HTR-8/SVneo (cell line): ENCODE measurements around the gene DCDC2C.

Experiments
- DNase-seq: peaks from one replicate; pipeline ENCODE4 v3.0.0; 2011; ENCODE audit warnings: low spot score, mixed read lengths; ENCODE audit not compliant: insufficient read length
- FAIRE-seq: peaks from 2 replicates; lab custom pipeline; 2011; peaks lifted over from hg19 to GRCh38; lab: Jason Lieb, UNC

The DCDC2C gene

GRCh38 chr2:3762771-3763447 is 59.5 kb downstream of the DCDC2C start:
- no peak for DNase-seq
- no peak for FAIRE-seq

DNA sequence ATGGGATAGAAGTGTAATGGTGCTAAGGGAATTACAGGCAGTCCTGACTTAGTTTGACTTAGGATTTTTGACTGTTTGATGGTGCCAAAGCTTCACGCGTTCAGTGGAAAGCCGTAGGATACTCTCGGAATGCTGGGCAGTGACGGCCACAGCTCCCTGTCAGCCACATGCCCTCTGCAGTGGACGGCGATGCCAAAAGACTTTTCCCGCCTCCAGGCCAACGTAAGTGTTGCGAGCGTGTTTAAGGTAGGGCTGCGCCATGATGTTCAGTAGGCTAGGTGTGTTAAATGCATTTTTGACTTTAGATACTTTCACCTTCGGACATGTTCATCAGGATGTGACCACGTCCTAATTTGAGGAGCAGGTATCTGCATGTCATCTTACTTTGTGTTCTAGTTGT is 63.4 kb downstream of the DCDC2C start:
- FAIRE-seq = peak; percentile 20
- DNase-seq = no peak

- DNase-seq (no peak), FAIRE-seq (no peak)
These were observed 65.8 kb downstream of the DCDC2C start for GRCh38 chr2:3768960-3769765.

DNA sequence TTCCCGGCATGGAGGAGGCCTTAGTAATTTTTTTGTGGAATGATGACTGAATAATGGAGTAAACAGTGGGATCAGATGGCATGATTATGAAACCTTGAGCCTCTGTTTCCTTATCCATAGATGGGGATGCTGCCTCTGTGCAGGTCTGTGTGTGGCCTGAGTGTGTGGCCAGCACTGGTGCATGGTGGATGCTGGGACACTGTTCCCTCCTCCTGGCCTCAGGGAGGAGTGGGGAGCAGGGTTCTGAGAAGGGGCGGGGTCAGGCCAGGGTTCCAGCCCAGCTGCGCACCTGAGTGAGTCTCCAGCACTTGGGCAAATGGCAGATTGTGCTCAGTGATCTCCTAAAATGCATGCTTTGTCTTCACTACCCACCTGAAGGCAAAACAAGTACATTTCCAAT is 66.4 kb downstream of the DCDC2C start:
- no peak for FAIRE-seq
- DNase-seq = no peak

DNA sequence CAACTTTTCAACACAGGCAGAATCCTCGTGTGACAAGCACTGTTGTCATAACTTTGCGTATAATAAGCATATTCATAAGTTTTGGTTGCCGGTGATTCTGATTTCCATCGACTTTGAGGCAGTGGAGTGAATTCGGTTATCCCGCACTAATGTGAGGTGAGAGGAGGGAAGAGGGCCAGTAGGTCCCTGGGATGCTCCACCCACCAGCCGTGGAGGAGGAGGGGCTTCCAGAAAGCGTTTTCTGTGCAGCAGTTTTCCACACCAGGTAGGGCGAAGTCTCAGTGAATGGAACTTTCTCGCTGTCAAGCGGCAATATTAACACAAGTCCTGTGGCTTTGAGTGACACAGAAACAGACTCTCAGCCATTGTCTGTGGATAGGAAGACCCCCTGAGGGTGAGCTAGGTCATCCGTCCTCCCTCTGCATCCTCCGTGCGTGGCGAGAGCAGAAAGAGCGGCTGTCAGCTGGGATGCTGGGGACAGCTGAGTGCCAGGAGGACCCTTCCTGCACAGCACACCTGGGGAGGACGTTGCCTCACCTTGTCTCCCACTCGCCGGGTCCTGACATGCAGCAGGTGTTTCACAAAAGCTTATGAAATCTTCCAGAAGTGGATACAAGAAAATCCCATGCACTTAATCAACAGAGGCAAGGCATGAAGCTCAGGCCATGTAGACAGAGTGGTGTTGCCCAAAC is 67.5 kb downstream of the DCDC2C start:
- DNase-seq (no peak), FAIRE-seq (no peak)

DNA sequence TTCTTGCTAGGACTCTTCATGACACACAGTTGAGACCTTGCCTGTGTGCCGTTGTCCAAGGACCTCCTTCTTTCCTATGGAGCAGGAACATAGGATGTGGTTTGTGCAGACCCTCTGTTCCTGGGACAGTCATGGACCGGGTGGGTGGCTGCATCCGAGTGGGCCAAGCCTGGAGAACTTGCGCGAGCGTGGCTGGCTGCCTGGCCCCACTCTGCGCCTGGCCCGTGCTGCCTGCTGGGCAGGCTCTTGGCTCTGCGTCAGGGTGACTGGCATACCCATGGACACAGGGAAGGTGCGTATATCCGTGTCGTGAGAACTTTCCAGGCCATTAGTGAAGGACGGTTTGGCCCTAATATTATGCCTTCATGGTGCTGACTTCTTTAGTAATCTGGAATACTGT is 68.2 kb downstream of the DCDC2C start:
- FAIRE-seq = no peak

GRCh38 chr2:3774336-3774735 is 71.0 kb downstream of the DCDC2C start:
- DNase-seq (no peak), FAIRE-seq (no peak)

More for the DNA sequence above, 68.2 kb downstream of the DCDC2C start:
- no peak for DNase-seq

DNA sequence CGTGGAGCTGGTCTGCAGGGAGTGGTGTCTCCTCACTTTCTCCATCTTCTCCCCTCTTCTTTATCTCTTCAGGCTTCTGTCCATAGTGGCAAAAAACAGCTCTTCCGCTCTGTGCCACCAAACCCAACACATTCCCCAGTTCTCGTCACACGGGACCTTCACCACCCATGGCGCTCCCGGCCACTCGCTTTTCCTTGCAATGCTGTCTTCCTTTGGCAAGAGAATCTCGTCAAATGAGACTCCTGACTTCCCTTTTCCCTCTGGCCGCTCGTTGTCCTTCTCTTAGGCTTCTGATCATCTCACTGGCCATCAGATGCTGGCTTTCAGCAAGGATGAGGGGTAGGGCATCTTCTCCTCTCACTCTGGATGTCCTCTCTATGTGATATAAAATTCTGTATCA is 72.9 kb downstream of the DCDC2C start:
- no peak for DNase-seq
- FAIRE-seq = no peak

- no peak for FAIRE-seq
- no peak for DNase-seq
These were observed 74.6 kb downstream of the DCDC2C start for GRCh38 chr2:3777966-3778365.

DNA sequence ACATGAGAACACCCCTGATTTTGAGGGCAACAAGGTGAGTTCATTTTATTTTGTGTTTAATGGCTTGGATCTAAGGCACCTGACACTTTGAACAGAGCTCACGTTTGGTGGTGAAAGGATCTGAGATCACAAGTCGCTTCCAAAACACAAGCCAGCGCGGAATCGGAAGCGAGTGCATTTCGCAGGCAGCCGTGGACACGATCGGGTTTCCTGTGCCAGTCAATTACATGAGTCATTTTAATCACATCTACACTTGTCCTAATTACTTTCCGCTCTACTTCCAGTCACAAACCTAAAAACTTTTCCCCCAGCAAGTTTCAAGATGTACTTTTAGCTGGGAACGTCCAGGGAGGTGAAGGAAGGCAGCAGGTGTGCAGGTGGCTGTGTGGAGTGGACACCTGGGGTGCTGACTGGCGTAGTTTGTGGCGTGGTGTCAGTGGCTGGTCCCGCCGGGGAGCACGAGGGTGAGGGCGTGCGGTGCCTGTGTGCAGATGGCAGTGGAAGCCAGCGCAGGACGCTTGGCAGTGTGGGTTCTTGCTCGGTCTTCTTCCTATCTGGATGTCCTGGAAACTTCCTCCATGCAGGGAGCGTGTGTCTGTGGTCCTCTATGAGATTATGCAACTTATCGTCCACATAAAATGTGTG is 75.6 kb downstream of the DCDC2C start:
- FAIRE-seq = no peak
- no peak for DNase-seq

DNA sequence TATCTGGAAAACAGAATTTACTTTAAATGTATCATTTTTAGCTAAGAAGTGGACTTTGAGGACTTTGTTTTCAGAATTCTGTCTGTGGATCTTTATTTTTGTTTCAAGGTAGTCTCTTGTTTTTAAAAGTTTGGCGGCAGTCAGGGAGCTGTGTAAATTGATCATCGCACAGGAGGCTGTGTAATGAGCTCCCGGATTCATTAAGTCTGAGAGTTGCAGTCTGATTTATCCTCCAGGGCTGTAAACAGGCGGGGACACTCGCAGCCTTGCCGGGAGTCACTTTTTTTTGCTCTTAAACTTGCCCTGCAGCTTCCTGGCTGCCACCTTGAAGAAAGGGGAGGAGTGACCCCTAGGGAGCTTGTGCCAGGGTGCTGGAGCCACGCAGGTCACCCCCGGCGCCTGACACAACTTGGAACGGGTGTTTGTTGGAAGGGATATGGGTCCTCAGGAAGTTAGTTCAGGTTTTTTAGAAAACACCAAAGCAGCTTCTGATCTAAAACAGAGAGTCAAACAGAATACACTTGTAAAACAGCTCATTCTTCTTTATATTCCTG is 76.2 kb downstream of the DCDC2C start:
- no peak for DNase-seq
- FAIRE-seq = no peak

DNA sequence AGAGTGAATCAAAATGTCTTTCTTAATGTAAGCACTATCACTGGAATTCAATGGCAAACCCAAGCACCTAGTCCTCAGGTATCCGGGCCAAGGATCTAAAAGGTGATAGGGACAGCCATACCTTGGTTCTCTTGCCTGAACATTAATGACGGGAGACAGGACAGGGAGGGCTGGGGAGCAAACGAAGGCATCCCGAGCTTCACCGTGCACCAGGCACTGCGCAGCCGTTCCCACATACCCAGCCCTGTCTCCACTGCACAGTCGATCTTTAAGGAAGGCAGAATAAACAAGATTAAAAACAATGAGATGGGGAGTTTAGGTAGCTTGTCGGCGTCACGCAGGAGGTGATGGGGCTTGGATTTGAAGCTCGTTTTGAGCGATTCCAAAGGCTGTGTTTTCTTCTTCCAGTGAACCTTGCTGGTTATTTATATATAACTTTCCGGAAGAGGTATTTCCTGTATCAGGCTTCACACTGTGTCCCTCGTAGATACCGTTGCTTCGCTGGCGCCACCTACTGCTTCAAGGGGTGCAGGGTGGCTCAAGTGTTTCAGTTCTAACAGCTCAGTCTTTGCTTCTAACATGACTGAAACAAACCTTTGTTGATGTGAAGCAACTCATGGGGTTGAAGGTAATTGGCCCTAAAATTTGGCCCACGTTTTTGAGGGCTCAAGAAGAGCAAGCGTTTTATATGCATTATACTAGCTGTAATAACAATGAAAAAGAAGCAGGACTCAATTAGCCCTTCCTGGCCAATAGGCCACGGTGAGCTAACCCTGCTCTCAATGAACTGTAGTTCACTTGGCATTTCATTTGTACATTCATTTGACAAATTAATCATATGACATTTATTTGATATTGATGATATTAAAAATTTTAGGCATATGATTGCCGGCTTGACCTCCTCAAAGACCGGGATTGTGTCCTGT is 77.4 kb downstream of the DCDC2C start:
- DNase-seq (peak; percentile 26), FAIRE-seq (no peak)

DNA sequence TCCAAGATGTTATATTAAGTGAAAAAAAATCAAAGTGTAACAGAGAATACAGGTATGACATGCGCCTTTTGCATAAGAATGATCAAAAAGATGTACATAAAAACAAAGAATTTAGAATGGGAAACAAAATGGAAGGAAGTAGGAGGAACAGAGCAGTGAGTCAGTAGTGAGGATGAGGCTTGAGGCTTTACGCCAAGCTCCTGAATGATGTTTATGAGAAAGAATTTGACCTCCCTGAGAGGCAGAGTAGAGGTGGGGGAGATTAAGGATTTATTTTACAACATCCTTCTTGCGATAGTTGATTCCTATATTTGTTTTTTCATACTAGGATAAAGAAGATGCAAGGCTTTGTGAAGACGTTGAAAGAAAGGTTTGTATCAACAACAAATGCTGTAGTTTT is 81.4 kb downstream of the DCDC2C start:
- FAIRE-seq = no peak

DNA sequence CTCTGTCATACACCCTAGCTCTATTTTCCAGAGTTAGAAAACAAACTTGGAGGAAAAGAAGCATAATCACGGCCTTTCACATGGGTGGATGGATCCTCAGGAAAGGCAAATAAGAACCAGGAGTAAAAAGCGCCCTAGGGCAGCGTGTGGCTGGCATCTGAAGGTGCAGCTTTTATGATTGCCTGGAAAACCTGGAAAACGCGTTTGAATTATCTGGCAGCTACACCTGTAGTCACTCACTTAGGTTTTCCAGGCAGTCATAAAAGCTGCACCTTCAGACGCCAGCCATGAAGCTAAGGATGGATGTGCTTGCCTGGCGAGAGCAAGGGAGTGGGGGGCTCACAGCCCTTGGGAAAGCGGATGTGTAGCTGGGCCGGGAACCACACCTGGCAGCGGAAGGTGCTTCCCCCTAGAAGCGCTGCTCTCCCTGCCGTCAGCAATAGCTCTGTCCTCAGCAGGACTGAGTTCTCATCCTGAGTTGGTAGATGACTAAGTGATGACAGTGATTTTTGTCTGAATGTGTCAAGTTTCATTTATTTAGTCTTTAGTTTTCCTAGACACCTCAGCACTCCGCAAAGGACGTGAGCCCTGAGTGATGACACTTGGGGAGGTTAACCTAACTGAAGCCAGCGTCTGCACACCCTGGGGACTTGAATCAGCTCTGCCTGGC is 82.0 kb downstream of the DCDC2C start:
- DNase-seq = no peak
- no peak for FAIRE-seq

More for the DNA sequence above, 81.4 kb downstream of the DCDC2C start:
- DNase-seq = no peak

- DNase-seq = no peak
- no peak for FAIRE-seq
These were observed 82.5 kb downstream of the DCDC2C start for GRCh38 chr2:3785890-3786273.

DNA sequence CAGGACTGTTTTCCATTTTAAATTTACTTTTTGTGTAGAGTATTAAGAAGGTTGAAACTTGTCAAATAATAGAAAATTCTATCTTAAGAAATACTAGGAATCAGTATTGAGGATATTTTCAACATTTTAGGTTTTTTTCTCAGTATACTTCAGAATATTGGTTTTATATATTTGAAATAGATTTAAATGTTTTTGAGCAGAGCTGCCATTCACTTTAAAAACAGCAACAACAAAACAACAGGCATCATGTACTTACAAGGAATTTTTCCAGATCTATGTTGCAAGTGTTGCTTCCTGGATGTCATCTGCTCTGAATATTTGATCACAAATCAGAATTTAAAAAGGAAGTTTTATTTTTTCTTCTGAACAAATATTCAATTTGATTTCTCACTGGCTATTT is 84.4 kb downstream of the DCDC2C start:
- no peak for FAIRE-seq

GRCh38 chr2:3789256-3789655 is 85.9 kb downstream of the DCDC2C start:
- DNase-seq (no peak), FAIRE-seq (no peak)

More for the DNA sequence above, 84.4 kb downstream of the DCDC2C start:
- no peak for DNase-seq

GRCh38 chr2:3793249-3793648 is 89.9 kb downstream of the DCDC2C start:
- DNase-seq (no peak), FAIRE-seq (peak; percentile 4)

GRCh38 chr2:3801506-3801905 is 98.1 kb downstream of the DCDC2C start:
- DNase-seq (no peak), FAIRE-seq (no peak)
